C4-2B (cell line): ENCODE data around the gene NTNG2.

Experiments used
- ZFX ChIP-seq: fragments of 450-650 bp; IDR thresholded peaks from 2 replicates; pipeline ENCODE4 v1.6.1; 2017
- TF ChIP-seq, protein P1 (sequence below): fragments of 450-650 bp; conservative IDR thresholded peaks from 2 replicates; pipeline ENCODE4 v1.5.1; 2017; ENCODE audit warnings: mild to moderate bottlenecking

DNA sequence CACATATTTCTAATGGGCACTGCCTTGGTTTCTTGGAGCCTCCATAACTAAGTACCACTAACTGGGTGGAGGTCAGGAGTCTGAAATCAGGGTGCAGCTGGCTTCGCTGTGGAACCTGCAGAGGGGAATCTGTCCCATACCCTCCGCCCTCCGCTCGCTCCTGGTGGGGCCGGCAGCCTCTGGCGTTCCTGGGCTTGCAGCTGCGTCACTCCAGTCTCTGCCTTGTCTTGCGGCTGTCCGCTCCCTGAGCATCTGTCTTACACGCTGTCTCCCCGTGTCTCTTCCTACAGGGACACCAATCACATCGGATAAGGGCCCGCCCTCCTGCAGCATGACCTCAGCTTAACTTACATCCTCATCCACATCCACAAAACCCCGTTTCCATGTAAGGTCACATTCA, 45.4 kb downstream of the NTNG2 start:
- TF ChIP-seq, protein P1, sequence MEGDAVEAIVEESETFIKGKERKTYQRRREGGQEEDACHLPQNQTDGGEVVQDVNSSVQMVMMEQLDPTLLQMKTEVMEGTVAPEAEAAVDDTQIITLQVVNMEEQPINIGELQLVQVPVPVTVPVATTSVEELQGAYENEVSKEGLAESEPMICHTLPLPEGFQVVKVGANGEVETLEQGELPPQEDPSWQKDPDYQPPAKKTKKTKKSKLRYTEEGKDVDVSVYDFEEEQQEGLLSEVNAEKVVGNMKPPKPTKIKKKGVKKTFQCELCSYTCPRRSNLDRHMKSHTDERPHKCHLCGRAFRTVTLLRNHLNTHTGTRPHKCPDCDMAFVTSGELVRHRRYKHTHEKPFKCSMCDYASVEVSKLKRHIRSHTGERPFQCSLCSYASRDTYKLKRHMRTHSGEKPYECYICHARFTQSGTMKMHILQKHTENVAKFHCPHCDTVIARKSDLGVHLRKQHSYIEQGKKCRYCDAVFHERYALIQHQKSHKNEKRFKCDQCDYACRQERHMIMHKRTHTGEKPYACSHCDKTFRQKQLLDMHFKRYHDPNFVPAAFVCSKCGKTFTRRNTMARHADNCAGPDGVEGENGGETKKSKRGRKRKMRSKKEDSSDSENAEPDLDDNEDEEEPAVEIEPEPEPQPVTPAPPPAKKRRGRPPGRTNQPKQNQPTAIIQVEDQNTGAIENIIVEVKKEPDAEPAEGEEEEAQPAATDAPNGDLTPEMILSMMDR = no peak
- TF ChIP-seq ZFX = no peak
